HepG2 (cell line): ENCODE measurements around the gene MICAL3. TPM values are rescaled to one million over a fixed set of nuclear protein-coding genes. Genes with fewer than 3 reads are reported as not detected.

ENCODE experiments used
- CBX5 ChIP-seq: sonication (generic); formaldehyde crosslinking; IDR thresholded peaks from 2 replicates; pipeline ENCODE4 v1.4.0; 2020; ENCODE audit warnings: missing genetic modification reagents, borderline replicate concordance
- CCDC6 ChIP-seq: sonication (generic); formaldehyde crosslinking; IDR thresholded peaks from 2 replicates; pipeline ENCODE4 v1.8.1; 2022; ENCODE audit warnings: mild to moderate bottlenecking, missing genetic modification reagents, moderate library complexity
- CREB1 ChIP-seq, 2 experiments: fragments of 450-650 bp in 1 of 2; IDR thresholded peaks; 2 replicates each; pipeline ENCODE4 v1.6.1; 2016 to 2017; ENCODE audit warnings: control low read depth in 1 of 2, mild to moderate bottlenecking in 1 of 2, missing compliant biosample characterization in 1 of 2, missing genetic modification characterization in 1 of 2
- FLYWCH1 ChIP-seq: sonication (generic); formaldehyde crosslinking; IDR thresholded peaks from 2 replicates; pipeline ENCODE4 v1.8.1; 2023; ENCODE audit warnings: mild to moderate bottlenecking, missing genetic modification reagents
- KDM4B ChIP-seq: sonication (generic); formaldehyde crosslinking; IDR thresholded peaks from 2 replicates; pipeline ENCODE4 v1.4.0; 2020; ENCODE audit warnings: missing genetic modification reagents
- MIER2 ChIP-seq: IDR thresholded peaks from 2 replicates; pipeline ENCODE4 v1.6.1; 2016; ENCODE audit warnings: missing biosample characterization, missing genetic modification reagents
- TERF1 ChIP-seq: sonication (generic); formaldehyde crosslinking; IDR thresholded peaks from 2 replicates; pipeline ENCODE4 v1.8.0; 2022; ENCODE audit warnings: mild to moderate bottlenecking, missing genetic modification reagents, moderate library complexity
- U2AF2 ChIP-seq: fragments of 200-400 bp; formaldehyde crosslinking; IDR thresholded peaks from 2 replicates; pipeline ENCODE4 v1.6.1; 2017; ENCODE audit warnings: low read depth, mild to moderate bottlenecking, low read length
- ZNF224 ChIP-seq: sonication (generic); formaldehyde crosslinking; IDR thresholded peaks from 2 replicates; pipeline ENCODE4 v1.5.0; 2020; ENCODE audit warnings: mild to moderate bottlenecking, missing genetic modification reagents
- ZNF3 ChIP-seq: IDR thresholded peaks from 2 replicates; pipeline ENCODE4 v1.7.0; 2017; ENCODE audit warnings: inconsistent platforms
- ZNF407 ChIP-seq: sonication (generic); formaldehyde crosslinking; IDR thresholded peaks from one replicate; pipeline ENCODE4 v1.5.1; 2020; ENCODE audit warnings: mild to moderate bottlenecking, missing genetic modification reagents; ENCODE audit errors: not compliant biosample characterization
- ZNF546 ChIP-seq: sonication (generic); formaldehyde crosslinking; conservative IDR thresholded peaks from 2 replicates; pipeline ENCODE4 v1.8.1; 2023; ENCODE audit warnings: mild to moderate bottlenecking, missing genetic modification reagents
- ZNF564 ChIP-seq: sonication (generic); formaldehyde crosslinking; IDR thresholded peaks from 2 replicates; pipeline ENCODE4 v1.8.1; 2023; ENCODE audit warnings: mild to moderate bottlenecking, missing genetic modification reagents
- ZNF704 ChIP-seq: sonication (generic); formaldehyde crosslinking; IDR thresholded peaks from 2 replicates; pipeline ENCODE4 v1.8.1; 2023; ENCODE audit warnings: mild to moderate bottlenecking, inconsistent platforms, moderate library complexity, missing genetic modification reagents, borderline replicate concordance
- polyA plus RNA-seq, 8 experiments: library from polyadenylated mRNA; depleted of rRNA in 3 of 8; stranded (reverse) in 7 of 8; unstranded in 1 of 8; fragments of >200 nt; fragmentation: Illumina TruSeq in 4 of 8; extraction: Trizol in 4 of 8; gene quantifications; 2 replicates each; pipeline versions ENCODE4 v1.2.1 to v1.2.3, GENCODE V29; 2011 to 2016; ENCODE audit warnings: low read depth in 4 of 8, missing spikeins in 1 of 8, mixed read lengths in 1 of 8; ENCODE audit not compliant: insufficient read depth in 1 of 8
- total RNA-seq, 5 experiments: library from RNA; depleted of rRNA; stranded (reverse); fragments of >200 nt; fragmentation: Illumina TruSeq; extraction: Trizol; gene quantifications; 2 replicates each; pipeline ENCODE4 v1.2.3, GENCODE V29; 2016; ENCODE audit warnings: low read depth in 1 of 5

The MICAL3 gene
- total and polyA plus RNA-seq, 2 of the 13 experiments (the other 11 are each of a cell fraction or from before 2014, with no cell fraction given), result 5.3 to 12.5 TPM

DNA sequence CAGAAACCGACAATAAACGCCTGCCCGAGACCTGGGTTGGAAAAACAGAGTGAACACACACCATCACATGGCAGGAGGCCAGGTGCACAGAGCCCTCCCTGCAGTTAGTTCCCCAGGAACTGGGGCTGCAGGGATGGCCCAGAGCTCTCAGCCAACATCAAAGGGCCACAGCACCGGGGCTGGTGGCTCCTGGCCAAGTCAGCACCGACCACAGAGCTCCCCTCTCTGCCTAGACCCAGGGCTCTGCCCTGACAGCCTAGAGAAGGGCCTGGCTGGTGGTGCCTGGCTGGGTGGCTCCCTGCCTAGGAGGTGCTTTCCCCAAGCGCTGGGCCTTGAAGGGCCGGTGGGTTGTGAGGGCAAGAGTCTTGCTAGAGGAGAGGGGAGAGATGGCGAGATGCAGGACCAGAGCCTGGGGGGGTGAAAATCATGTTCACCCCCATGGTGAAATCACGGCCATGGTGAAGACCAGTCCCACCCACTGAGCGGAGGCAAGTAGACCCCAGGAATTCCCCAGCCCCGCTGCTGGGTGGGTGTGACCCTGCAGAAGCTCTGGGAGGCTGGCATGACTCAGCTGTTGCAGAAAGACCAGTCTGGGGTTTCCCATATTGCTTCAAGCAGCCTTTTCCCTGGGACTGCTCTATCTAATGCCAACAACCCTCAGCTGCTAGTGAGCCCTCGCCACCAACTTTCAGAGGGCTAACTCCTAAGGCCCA is 242.9 kb downstream of the MICAL3 start (continued):
- TF ChIP-seq ZNF407 (CRISPR knock-in tag) (no peak), U2AF2 (no peak), CCDC6 (CRISPR knock-in tag) (no peak), MIER2 (CRISPR knock-in tag) (no peak), ZNF546 (CRISPR knock-in tag) (no peak), ZNF704 (no peak), CBX5 (no peak; the same call in 1 of the 2 replicates), ZNF564 (CRISPR knock-in tag) (0 out of 2 replicates have a peak, but pooled peaks have one; percentile 18), FLYWCH1 (CRISPR knock-in tag) (no peak), CREB1 (IDR thresholded peaks at IDR 0.05) (no peak), CREB1 (CRISPR knock-in tag; IDR thresholded peaks at IDR 0.05) (no peak), ZNF224 (CRISPR knock-in tag) (no peak), ZNF3 (CRISPR knock-in tag) (no peak), KDM4B (CRISPR knock-in tag) (0 out of 2 replicates have a peak, but pooled peaks have one; percentile 47), TERF1 (no peak)
